GM19463 (cell line): ENCODE measurements around the gene PLA2G2A.

Experiments
- ATAC-seq: cut with Tn5 transposase; IDR thresholded peaks from one replicate; pipeline ENCODE4 v1.9.1; 2021; ENCODE audit warnings: mild to moderate bottlenecking, moderate library complexity; ENCODE audit not compliant: unreplicated experiment

Gene PLA2G2A

DNA sequence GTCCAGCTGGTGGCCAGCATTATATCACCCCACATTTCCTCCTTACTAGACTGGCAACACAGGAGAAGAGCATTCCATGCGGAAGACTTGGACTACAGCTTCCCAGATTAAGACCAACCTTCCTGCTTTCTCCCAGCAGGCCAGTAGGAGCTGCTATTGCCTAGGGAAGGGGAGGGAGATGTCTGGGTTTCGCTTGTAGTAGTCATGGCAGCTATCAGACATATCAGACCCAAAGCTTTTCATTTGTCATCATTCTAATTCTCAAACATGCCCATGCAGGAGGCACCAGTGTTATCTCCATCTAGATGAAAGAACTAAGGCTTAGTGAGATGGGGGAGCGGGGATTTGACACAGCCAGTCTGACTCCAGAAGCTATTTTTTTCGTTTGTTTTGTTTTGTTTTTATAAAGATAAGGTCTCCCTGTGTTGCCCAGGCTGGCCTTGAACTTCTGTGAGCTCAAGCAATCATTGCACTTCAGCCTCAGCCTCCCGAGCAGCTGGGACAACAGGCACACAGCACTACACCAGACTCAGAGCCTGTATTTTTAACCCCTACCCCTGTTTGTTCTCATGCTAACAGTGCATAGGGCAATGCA lies 4.5 kb downstream of the PLA2G2A start:
- no peak for ATAC-seq

- no peak for ATAC-seq
These were observed 5.8 kb downstream of the PLA2G2A start for GRCh38 chr1:19973616-19974015.

- no peak for ATAC-seq
These were observed 7.8 kb downstream of the PLA2G2A start for GRCh38 chr1:19971664-19972063.

GRCh38 chr1:19969898-19970660 lies 9.3 kb downstream of the PLA2G2A start:
- no peak for ATAC-seq

- ATAC-seq = no peak
These were observed 11.6 kb downstream of the PLA2G2A start for GRCh38 chr1:19967808-19968207.

DNA sequence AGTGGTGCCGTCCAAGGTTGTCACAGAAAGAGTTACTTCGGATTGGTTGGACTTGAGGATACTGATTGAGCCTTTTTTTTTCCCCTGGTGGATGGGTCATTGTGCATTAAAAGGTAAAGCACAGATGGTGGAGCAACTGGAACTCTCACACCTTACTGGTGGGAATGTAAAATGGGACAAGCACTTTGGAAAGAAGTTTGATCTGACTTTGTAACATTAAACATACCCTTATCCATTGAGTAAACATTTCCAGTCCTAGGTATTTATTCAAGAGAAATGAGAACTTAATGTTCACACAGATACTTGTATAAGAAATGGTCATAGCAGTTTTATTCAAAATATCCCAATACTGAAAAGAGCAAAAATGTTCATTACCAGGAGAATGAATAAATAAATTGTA lies 14.9 kb downstream of the PLA2G2A start:
- ATAC-seq = no peak

DNA sequence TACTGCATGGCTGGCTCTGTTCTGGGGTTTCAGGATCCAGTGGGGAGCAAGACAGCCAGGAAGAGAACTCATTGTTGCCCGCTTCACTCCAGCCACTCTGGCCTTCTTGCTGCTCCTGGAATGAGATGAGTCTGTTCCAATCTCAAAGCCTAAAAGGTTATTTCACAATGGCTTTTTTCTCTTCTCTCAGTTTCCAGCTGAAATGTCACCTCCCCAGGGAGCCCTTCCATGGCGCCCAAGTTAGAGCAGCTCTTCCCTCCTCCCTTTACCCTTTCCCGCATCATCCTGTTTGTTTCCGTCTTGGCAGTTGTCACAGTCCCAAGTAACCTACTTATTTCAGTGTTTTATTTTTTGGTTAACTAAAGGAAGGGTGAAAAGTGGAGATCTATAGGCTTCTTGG lies 15.8 kb downstream of the PLA2G2A start:
- no peak for ATAC-seq

DNA sequence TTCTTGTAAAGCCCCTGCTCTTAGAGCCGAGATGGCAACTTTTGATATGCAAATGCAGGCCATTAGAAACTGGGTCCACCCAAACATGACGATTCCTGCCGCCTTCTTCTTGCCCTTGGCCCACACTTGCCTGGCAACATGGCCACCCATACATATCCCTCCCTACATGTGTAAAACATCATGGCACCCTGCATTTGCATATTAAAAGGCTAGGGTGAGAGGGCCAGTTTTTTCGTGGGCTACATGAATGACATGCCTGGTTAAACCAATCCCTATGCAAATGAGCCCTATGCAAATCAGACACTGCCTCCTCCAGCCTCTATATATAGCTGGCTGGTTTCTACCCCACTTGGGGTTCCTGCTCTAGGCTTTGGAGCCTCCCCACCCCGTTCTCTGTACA lies 18.8 kb downstream of the PLA2G2A start:
- ATAC-seq = no peak

DNA sequence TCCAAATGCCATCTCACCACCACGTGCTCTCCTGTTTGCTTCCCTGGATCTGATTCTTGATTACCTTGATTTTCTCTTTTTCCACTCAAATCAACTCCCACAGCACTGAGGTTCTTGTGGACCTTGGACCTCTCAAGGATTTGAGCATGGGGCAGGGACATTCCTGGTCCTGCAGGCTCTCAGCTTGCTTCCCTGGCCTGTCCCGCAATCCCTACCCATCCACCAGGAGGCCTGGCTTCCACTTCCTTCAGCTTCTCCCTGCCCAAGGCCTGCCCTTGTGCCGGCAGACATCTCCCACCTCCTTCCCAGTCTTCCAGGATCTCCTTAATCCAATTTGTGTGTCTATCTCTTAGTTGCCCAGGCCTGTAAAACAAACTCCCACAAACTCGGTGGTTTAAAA lies 21.6 kb downstream of the PLA2G2A start:
- ATAC-seq = no peak

GRCh38 chr1:19955534-19956170 lies 23.8 kb downstream of the PLA2G2A start:
- ATAC-seq = no peak

GRCh38 chr1:19954059-19954458 lies 25.4 kb downstream of the PLA2G2A start:
- no peak for ATAC-seq

DNA sequence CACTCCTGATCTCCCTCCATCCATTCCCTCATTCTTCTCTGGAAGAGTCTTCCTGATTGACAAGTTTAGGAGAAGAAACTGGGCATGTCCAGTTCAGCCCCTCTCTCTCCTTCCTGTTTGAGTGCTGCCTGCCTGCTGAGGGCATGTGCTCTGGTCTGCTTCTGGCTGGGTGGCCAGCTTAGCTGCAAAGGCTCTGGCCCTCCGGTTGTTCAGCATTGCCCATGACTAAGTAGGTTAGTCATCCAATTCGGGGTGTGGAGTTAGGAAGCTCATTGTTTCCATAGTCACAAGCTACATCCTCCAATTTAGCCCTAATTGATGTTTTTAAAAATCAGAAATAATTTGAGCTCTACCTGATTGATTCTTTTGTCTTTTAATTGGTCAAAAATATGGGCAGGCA lies 30.4 kb downstream of the PLA2G2A start:
- no peak for ATAC-seq

DNA sequence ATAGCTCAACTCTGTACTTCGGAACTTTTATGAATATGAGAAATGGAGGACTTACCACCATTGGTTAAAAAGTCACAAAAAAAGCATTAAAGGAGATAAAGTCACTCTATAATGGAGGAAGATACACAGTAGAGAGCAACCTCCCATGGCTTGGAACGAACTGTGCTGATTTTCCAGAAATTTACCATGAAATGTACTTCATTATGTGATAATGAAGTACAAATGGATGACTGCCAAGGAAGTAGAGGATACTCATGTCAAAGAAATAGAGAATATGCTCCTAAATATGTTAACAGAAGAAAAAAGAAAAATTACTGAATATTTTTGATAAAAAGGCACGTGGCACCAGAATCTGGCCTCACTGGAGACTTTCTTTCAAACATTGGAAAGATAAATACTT lies 32.4 kb downstream of the PLA2G2A start:
- ATAC-seq = no peak

DNA sequence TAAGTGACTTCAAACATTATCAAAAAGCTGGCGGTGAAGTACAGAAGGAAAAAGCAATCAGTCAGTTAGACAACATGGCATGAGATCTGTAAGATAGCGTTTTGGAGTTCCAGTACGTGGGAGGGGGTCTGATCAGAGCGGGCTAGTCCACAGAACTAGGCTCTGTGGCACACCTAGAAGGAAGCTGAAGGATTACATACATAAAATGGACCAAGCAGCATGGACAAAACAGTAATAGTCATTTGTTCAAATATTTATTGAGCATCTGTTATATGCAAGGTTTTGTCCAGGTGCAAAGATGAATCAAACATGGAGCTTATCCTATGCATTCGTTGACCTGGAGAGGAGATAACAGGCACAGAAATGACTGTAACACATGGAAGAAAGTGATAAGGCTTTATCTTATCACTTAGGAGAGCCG lies 33.1 kb downstream of the PLA2G2A start:
- no peak for ATAC-seq

- no peak for ATAC-seq
These were observed 33.5 kb downstream of the PLA2G2A start for GRCh38 chr1:19945914-19946313.

DNA sequence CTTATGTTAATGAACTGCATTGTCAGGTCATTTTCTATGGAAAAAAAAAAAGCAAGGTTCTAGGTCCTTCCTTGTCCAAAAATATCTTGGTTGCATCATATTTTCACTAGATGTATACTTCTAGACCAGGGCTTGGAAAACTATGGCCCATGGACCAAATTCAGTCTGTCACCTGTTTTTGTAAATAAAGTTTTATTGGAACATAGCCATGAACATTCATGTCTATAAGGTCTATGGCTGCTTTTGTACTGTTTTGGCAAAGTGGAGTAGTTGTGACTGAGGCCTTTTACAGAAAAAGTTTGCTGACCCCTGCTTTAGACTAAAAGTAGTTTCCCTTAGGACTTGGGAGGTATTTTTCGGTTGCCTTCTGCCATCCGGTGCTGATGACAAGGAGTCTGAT lies 36.8 kb downstream of the PLA2G2A start:
- ATAC-seq = no peak

- ATAC-seq = no peak
These were observed 37.3 kb downstream of the PLA2G2A start for GRCh38 chr1:19942088-19942487.

DNA sequence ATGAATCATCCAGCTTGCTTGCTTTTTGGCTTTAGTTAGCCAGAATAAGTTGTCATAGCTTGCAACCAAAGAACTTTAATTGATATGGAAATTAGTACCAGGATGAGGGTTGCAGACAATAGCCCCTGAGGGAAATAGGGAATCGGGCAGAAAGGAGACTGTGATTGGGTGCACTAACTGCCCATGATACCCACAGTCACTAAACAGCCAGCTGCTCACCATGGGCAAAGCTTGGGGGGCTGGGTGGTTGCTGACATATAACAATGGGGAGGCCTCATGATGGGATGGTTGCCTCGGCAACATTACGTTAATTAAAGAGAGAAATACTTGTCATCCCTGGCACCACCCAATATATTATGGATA lies 38.2 kb downstream of the PLA2G2A start:
- no peak for ATAC-seq

DNA sequence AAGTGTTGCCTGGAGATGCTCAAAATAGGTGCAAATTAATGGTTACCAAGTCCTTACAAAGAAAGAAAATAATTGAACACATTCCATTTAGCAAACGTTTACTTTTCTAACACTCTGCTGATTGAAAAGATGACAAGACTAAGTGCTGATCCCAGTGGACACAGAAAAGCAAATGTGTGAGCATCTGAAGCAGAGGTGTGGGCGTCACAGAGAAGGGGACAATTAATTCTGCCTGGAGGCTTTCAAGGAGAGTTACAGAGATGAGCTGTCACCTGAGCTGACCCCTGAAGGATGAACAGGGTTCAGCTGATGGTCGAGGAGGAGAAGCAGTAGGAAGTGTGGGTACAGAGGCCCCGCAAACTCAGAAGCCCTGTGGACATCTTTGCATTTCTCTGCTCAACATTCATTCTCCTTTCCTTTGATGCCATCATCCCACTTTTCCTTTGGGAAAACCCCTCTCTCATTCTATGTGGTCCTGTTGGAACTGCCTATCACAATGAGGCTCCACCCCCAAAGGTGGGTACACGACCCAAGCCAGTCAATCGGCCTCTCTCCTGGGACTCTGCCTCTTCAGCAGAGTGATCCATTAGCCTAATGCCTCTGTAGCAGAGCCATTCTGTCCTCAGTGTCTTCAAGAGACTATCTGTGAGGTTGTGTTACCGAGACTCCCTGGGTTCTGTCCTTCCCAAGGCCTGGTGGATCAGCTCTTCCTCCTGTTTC lies 38.8 kb downstream of the PLA2G2A start:
- ATAC-seq = no peak

GRCh38 chr1:19938472-19938871 lies 40.9 kb downstream of the PLA2G2A start:
- no peak for ATAC-seq

DNA sequence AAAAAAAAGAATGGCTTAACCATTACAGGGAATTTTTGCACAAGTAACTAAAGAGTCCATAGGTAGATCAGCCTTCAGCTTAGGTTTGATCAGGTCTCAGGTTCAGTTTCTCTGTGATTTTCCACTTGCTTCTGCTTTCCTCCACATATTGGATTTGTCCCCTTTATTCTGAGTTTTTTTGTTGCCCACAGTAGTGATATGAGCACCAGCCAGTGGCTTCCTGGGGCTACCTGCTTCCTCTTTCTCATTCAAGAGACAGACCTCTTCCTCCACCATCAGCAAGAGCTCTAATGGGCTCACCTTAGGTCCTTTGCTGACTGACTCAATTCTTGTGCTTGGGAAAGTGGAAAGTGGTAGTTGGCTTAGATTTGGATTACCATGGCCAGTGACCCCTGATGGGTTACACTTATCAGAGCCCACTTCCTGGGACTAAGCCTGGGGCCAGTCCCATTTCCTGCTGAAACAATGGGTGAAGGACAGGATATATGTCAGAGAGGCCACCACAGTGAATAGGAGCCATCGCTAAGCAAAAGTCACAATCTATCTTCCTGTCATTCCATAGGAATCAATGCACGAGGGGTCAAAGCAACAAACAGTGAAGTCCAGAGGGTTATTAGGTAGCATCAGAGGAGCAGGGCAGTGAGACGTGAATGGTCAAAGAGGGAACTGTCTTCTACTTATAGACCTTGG lies 43.2 kb downstream of the PLA2G2A start:
- no peak for ATAC-seq
